Adipose tissue (tissue), 3 donors: ENCODE results near the gene SPSB4. TPM values are rescaled to one million over a fixed set of nuclear protein-coding genes. Genes with fewer than 3 reads are reported as not detected.
"Not testable (repeated sequence)": the region's sequence is repeated elsewhere in the genome, so short reads cannot be mapped to it uniquely, and the experiment has no call there.

Experiments used
- H3K27ac ChIP-seq: one replicate; pipeline ENCODE4 v1.5.1; 2013; ENCODE audit warnings: low read depth, low read length
- WGBS, 3 donors: extraction: QIAGEN DNeasy Blood & Tissue Kit; methylation state at CpG; one replicate each; pipeline ENCODE4 v1.1.7; 2013; 5-methylcytosine and 5-hydroxymethylcytosine counted together
- polyA plus RNA-seq, 3 donors: library from polyadenylated mRNA; stranded (reverse); fragments of 200-250 nt; gene quantifications; one replicate each; pipeline ENCODE4 v1.2.3, GENCODE V29; 2013
- donor health status: healthy with polysubstance abuse.
- donor health status: Bipolar disorder and iron deficiency.
- donor health status: healthy.

The SPSB4 gene
- 10 to 100 TPM in 1 of 3 donors, 1 to 10 TPM in 1, under 1 TPM in 1; 0.34 to 12.4 (median 2.8) TPM for polyA plus RNA-seq

- 4 to 16% (median 8%) methylated on average over 30 to 68 of the region's 68 CpGs for WGBS, 3 donors
- no peak within 1 kb of the TSS for H3K27ac ChIP-seq
These were observed at the start of gene SPSB4 for GRCh38 chr3:141050576-141051442. SPSB4 (plus strand) TSS chr3:141051347; CDS start chr3:141066105, 14,758 bp downstream.

- no peak overlapping the region for H3K27ac ChIP-seq
- 88 to 100% (median 95%) methylated on average over 1 of the region's 1 CpG for WGBS, 3 donors
These were observed 44.8 kb upstream of the SPSB4 start for GRCh38 chr3:141006344-141006743.

- WGBS, 3 donors, result 60 to 72% (median 70%) methylated on average over 3 of the region's 3 CpGs
These were observed 41.7 kb upstream of the SPSB4 start for GRCh38 chr3:141009496-141009895.

GRCh38 chr3:141011232-141011996, 39.7 kb upstream of the SPSB4 start:
- 17 to 20% (median 20%) methylated on average over 13 of the region's 13 CpGs for WGBS, 3 donors
- H3K27ac ChIP-seq, result no peak overlapping the region

More at GRCh38 chr3:141009496-141009895, 41.7 kb upstream of the SPSB4 start:
- H3K27ac ChIP-seq, result no peak overlapping the region

- no peak overlapping the region for H3K27ac ChIP-seq
- 45 to 69% (median 68%) methylated on average over 4 of the region's 4 CpGs for WGBS, 3 donors
These were observed 39.2 kb upstream of the SPSB4 start for GRCh38 chr3:141011997-141012262.

GRCh38 chr3:141012571-141012970, 38.6 kb upstream of the SPSB4 start:
- H3K27ac ChIP-seq, result no peak overlapping the region
- 89 to 98% (median 92%) methylated on average over 2 of the region's 2 CpGs for WGBS, 3 donors

- WGBS, 3 donors, result 89 to 93% (median 92%) methylated on average over 3 of the region's 3 CpGs
- H3K27ac ChIP-seq, result no peak overlapping the region
These were observed 35.7 kb upstream of the SPSB4 start for GRCh38 chr3:141015481-141015880.

- not testable (repeated sequence) for H3K27ac ChIP-seq
- 69 to 85% (median 75%) methylated on average over 22 to 23 of the region's 23 CpGs for WGBS, 3 donors
These were observed 33.5 kb upstream of the SPSB4 start for GRCh38 chr3:141017366-141018322.

GRCh38 chr3:141019244-141019643, 31.9 kb upstream of the SPSB4 start:
- H3K27ac ChIP-seq, result no peak overlapping the region
- 94 to 97% (median 96%) methylated on average over 19 of the region's 19 CpGs for WGBS, 3 donors

GRCh38 chr3:141020143-141020830, 30.9 kb upstream of the SPSB4 start:
- no peak overlapping the region for H3K27ac ChIP-seq
- WGBS, 3 donors, result 81 to 94% (median 91%) methylated on average over 5 of the region's 5 CpGs

- no peak overlapping the region for H3K27ac ChIP-seq
- WGBS, 3 donors, result 97 to 99% (median 97%) methylated on average over 4 of the region's 4 CpGs
These were observed 29.9 kb upstream of the SPSB4 start for GRCh38 chr3:141021261-141021660.

GRCh38 chr3:141030296-141030695, 20.9 kb upstream of the SPSB4 start:
- H3K27ac ChIP-seq, result no peak overlapping the region
- 90 to 97% (median 97%) methylated on average over 21 to 22 of the region's 22 CpGs for WGBS, 3 donors

GRCh38 chr3:141039589-141039988, 11.6 kb upstream of the SPSB4 start:
- H3K27ac ChIP-seq, result no peak overlapping the region
- 59 to 67% (median 61%) methylated on average over 5 of the region's 5 CpGs for WGBS, 3 donors

- 78 to 90% (median 84%) methylated on average over 4 of the region's 4 CpGs for WGBS, 3 donors
- no peak overlapping the region for H3K27ac ChIP-seq
These were observed 6.2 kb upstream of the SPSB4 start for GRCh38 chr3:141044695-141045641.

GRCh38 chr3:141045849-141046248, 5.3 kb upstream of the SPSB4 start:
- H3K27ac ChIP-seq, result no peak overlapping the region

GRCh38 chr3:141047168-141047567, 4.0 kb upstream of the SPSB4 start:
- no peak overlapping the region for H3K27ac ChIP-seq
- 82 to 85% (median 84%) methylated on average over 1 of the region's 1 CpG for WGBS, 3 donors

More at GRCh38 chr3:141045849-141046248, 5.3 kb upstream of the SPSB4 start:
- 78 to 97% (median 83%) methylated on average over 1 of the region's 1 CpG for WGBS, 3 donors

- no peak overlapping the region for H3K27ac ChIP-seq
- 43 to 53% (median 47%) methylated on average over 2 of the region's 2 CpGs for WGBS, 3 donors
These were observed 1.5 kb upstream of the SPSB4 start for GRCh38 chr3:141049681-141050080.
